Stimulated activated CD8-positive, alpha-beta memory T cell treated with anti-CD3 and anti-CD28 coated beads, Interleukin-7, amount 100 ng/mL, for 24 hours (primary cell): ENCODE results near the gene GATA6.

Source experiments
- DNase-seq: peaks from one replicate; pipeline ENCODE4 v3.0.0-alpha.2; 2020; ENCODE audit warnings: low read depth

GATA6 gene

GRCh38 chr18:22243513-22243912 lies 74.1 kb downstream of the GATA6 start:
- DNase-seq, result no peak

DNA sequence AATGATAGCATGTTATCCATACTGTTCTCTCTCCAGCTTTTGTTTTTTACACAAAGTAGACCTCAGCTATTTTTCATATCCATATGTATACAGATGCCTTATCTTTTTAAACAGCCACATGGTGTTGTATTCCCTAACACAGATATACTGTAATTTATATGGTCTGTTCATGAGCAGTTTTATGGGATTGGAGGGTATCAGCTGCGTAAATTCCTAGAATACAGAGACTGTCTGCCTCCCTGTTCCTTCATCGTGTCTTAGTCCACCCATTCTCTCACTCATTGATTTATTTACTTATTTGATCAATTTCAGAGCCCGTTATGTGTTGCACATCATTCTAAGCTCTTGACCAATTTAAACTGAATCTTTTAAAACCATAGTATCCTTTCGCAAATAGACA lies 80.6 kb downstream of the GATA6 start:
- DNase-seq, result no peak

GRCh38 chr18:22250591-22250996 lies 81.2 kb downstream of the GATA6 start:
- no peak for DNase-seq
